Coronary artery (tissue), 2 donors: Measurements from ENCODE around the gene ANKFY1.

Experiments
- DNase-seq: peaks from one replicate; pipeline ENCODE4 v3.0.0-alpha.2; 2017; ENCODE audit warnings: low spot score
- H3K27ac ChIP-seq, 2 donors: fragments of 200-600 bp; sonication (generic); one replicate each; pipeline ENCODE4 v1.5.1; 2016 to 2019
- H3K4me3 ChIP-seq: fragments of 200-600 bp; sonication (generic); 2 replicates; pipeline ENCODE4 v1.5.1; 2016; ENCODE audit warnings: mild to moderate bottlenecking, moderate library complexity
- CTCF ChIP-seq: fragments of 200-600 bp; sonication (generic); IDR thresholded peaks from one replicate; pipeline ENCODE4 v1.5.1; 2019; ENCODE audit warnings: antibody characterized with exemption

Gene ANKFY1

GRCh38 chr17:4124999-4125398 lies 138.8 kb downstream of the ANKFY1 start:
- TF ChIP-seq CTCF, result no peak
- no peak overlapping the region for H3K4me3 ChIP-seq
- H3K27ac ChIP-seq, result no peak overlapping the region
- DNase-seq, result no peak

- DNase-seq, result no peak
- no peak for TF ChIP-seq CTCF
- Histone ChIP-seq H3K27ac (no peak overlapping the region), H3K4me3 (no peak overlapping the region)
Measured at GRCh38 chr17:4120332-4120731, 143.4 kb downstream of the ANKFY1 start.

GRCh38 chr17:4119299-4119698 lies 144.5 kb downstream of the ANKFY1 start:
- H3K27ac ChIP-seq, result no peak overlapping the region
- DNase-seq, result no peak
- no peak for TF ChIP-seq CTCF
- H3K4me3 ChIP-seq, result no peak overlapping the region

GRCh38 chr17:4118015-4118743 lies 145.6 kb downstream of the ANKFY1 start:
- no peak overlapping the region for H3K27ac ChIP-seq
- H3K4me3 ChIP-seq, result no peak overlapping the region
- no peak for TF ChIP-seq CTCF
- no peak for DNase-seq

- Histone ChIP-seq H3K4me3 (no peak overlapping the region), H3K27ac (no peak overlapping the region)
- no peak for DNase-seq
- no peak for TF ChIP-seq CTCF
Measured at GRCh38 chr17:4116516-4116915, 147.3 kb downstream of the ANKFY1 start.
